Ishikawa (cell line): ENCODE results near the gene STPG4.

ENCODE experiments used
- CEBPB ChIP-seq: IDR thresholded peaks from 2 replicates; pipeline ENCODE4 v1.6.1; 2012
- CREB1 ChIP-seq: IDR thresholded peaks from 2 replicates; pipeline ENCODE4 v1.6.1; 2012; ENCODE audit warnings: low read depth
- EGR1 ChIP-seq: IDR thresholded peaks from 2 replicates; pipeline ENCODE4 v1.6.1; 2012
- EP300 ChIP-seq: IDR thresholded peaks from 2 replicates; pipeline ENCODE4 v1.6.1; 2012; ENCODE audit warnings: borderline replicate concordance
- FOXM1 ChIP-seq: IDR thresholded peaks from 2 replicates; pipeline ENCODE4 v1.6.1; 2012; ENCODE audit warnings: low read depth, borderline replicate concordance
- MAX ChIP-seq: IDR thresholded peaks from 2 replicates; pipeline ENCODE4 v1.6.1; 2012
- NFIC ChIP-seq: IDR thresholded peaks from 2 replicates; pipeline ENCODE4 v1.6.1; 2012
- RAD21 ChIP-seq: IDR thresholded peaks from 2 replicates; pipeline ENCODE4 v1.6.1; 2012; ENCODE audit warnings: low read depth
- REST ChIP-seq: IDR thresholded peaks from 2 replicates; pipeline ENCODE4 v1.6.1; 2012; ENCODE audit warnings: low read depth, mild to moderate bottlenecking
- TAF1 ChIP-seq: IDR thresholded peaks from 2 replicates; pipeline ENCODE4 v1.6.1; 2012; ENCODE audit warnings: low read depth, mild to moderate bottlenecking
- TCF12 ChIP-seq: IDR thresholded peaks from 2 replicates; pipeline ENCODE4 v1.6.1; 2012; ENCODE audit warnings: low read depth
- TEAD4 ChIP-seq: IDR thresholded peaks from 2 replicates; pipeline ENCODE4 v1.6.1; 2012
- YY1 ChIP-seq: IDR thresholded peaks from 2 replicates; pipeline ENCODE4 v1.6.1; 2012; ENCODE audit warnings: low read depth
- ZBTB7A ChIP-seq: IDR thresholded peaks from 2 replicates; pipeline ENCODE4 v1.6.1; 2012; ENCODE audit warnings: low read depth
- TF ChIP-seq, protein P1 (sequence below): IDR thresholded peaks from 2 replicates; pipeline ENCODE4 v1.6.1; 2012

The STPG4 gene

GRCh38 chr2:47086571-47086970 is 68.5 kb downstream of the STPG4 start:
- TF ChIP-seq YY1 (no peak), REST (no peak), FOXM1 (no peak), CEBPB (no peak), NFIC (no peak), CREB1 (no peak), ZBTB7A (no peak), TAF1 (no peak), MAX (no peak), TEAD4 (no peak), TCF12 (no peak), RAD21 (no peak), EP300 (no peak), EGR1 (no peak)
- TF ChIP-seq, protein P1, sequence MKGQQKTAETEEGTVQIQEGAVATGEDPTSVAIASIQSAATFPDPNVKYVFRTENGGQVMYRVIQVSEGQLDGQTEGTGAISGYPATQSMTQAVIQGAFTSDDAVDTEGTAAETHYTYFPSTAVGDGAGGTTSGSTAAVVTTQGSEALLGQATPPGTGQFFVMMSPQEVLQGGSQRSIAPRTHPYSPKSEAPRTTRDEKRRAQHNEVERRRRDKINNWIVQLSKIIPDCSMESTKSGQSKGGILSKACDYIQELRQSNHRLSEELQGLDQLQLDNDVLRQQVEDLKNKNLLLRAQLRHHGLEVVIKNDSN, result no peak

DNA sequence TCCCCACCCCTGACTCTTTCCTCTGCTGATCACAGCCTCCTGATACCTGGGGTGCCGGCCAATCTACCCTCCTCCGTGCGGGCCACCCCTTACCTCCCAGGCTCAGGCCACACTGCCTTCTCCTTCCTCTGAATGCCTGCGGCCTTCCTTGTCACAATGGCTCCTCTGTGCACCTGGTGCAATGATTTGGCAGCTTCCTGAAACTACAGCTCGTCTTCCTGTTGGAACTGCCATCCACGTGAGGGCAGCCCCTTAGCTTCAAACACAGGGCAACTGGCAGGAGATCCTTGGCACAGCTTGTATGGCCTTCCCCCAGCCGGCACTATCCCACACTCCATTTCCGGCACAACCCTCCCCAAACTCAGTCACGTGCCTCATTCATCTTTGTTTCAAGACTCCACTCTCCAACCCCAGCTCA is 69.0 kb downstream of the STPG4 start:
- TF ChIP-seq RAD21, result no peak
- TF ChIP-seq TCF12, result no peak
- TF ChIP-seq, protein P1, result no peak
- no peak for TF ChIP-seq EP300
- TF ChIP-seq REST, result no peak
- no peak for TF ChIP-seq FOXM1
- no peak for TF ChIP-seq CREB1
- no peak for TF ChIP-seq MAX
- no peak for TF ChIP-seq CEBPB
- no peak for TF ChIP-seq EGR1
- no peak for TF ChIP-seq TAF1
- TF ChIP-seq NFIC, result no peak
- no peak for TF ChIP-seq TEAD4
- TF ChIP-seq ZBTB7A, result no peak
- TF ChIP-seq YY1, result no peak

DNA sequence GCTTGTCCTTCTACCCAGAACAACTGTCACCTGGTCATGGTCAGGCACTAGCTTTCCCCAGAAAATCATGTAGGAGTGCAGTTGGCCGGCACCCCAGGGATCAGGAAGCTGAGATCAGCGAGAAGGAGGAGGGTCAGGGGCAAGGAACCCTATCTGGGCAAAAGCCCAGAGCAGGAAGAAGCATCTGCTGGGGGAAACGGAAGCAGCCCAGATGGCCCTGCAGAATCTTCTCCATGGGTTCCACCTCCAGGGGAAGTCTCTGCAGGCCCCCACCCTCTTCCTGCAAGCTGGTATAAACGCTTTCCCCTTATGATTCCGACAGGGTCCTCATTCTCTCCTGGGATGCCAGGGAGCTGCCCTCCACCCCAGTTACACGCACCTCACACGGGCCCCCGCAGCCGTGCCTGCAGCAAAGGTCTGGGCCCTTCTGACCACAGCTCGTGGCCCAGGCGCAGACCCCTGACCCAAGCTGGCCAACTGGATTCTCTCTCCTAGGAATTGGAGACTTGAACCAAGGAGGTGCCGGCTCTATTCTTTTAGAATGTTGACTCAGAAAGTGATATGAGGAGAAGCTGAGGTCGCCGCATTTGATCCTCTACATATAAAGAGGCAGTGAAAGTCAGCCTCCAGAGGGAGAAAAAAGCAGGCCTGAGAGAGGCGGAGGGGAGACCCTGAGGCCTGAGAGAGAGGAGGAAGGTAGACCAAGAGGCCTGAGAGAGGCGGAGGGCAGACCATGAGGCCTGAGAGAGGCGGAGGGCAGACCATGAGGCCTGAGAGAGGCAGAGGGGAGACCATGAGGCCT is 71.0 kb downstream of the STPG4 start:
- TF ChIP-seq TAF1, result no peak
- no peak for TF ChIP-seq ZBTB7A
- TF ChIP-seq TCF12, result no peak
- no peak for TF ChIP-seq FOXM1
- no peak for TF ChIP-seq CREB1
- no peak for TF ChIP-seq NFIC
- no peak for TF ChIP-seq YY1
- TF ChIP-seq REST, result no peak
- no peak for TF ChIP-seq MAX
- no peak for TF ChIP-seq EGR1
- TF ChIP-seq RAD21, result no peak
- TF ChIP-seq, protein P1, result no peak
- no peak for TF ChIP-seq TEAD4
